GM21786 (cell line): ENCODE measurements around the gene MOV10L1.
"Not testable (repeated sequence)": the region's sequence is repeated elsewhere in the genome, so short reads cannot be mapped to it uniquely, and the experiment has no call there.

Source experiments
- ATAC-seq: cut with Tn5 transposase; IDR thresholded peaks from one replicate; pipeline ENCODE4 v1.9.1; 2021; ENCODE audit not compliant: unreplicated experiment

Gene MOV10L1

DNA sequence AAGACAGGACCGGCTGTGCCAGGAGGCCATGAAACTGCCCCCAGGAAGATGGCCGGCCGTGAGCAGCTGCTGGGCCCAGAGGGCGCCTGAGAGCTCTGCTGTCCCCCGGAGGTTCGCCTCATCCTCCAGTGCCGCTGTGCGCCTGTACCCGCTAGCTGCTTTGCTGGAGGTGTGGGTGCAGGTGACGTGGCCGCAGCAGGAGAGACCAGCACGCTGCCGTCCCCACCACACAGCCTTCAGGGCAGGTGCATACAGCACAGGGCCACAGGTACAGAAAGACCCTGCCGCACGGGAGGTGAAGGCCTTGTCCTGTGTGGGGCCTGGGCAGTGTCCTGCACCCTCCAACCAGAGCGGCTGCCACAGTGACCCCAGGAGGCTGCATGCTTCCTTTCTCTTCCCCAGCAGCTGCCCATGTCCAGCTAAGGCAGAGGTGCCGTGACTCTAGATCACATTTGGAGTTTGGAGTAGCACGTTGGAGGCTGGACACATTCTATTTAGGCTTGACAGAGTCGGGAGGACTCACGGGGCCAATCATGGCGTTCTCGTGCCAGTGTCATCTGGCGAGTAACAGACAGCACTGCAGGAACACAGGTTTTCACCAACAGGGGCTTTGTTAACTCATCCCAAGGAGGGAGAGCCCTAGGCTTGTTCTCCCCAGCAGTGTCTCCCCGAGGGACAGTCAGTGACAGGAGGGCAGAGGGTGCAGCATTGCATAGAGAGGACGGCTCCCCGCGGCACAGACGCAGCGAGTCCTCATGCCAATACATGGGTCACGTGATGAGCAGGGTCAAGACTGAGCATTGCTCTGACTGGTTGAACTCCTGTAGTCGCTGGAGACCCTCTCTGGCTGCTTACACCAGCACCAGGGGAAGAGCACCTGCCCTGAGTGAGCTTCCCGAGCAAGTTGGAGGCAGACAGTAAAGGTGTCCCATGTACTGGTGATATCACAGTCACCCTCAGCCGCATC is 62.0 kb downstream of the MOV10L1 start:
- no peak for ATAC-seq

DNA sequence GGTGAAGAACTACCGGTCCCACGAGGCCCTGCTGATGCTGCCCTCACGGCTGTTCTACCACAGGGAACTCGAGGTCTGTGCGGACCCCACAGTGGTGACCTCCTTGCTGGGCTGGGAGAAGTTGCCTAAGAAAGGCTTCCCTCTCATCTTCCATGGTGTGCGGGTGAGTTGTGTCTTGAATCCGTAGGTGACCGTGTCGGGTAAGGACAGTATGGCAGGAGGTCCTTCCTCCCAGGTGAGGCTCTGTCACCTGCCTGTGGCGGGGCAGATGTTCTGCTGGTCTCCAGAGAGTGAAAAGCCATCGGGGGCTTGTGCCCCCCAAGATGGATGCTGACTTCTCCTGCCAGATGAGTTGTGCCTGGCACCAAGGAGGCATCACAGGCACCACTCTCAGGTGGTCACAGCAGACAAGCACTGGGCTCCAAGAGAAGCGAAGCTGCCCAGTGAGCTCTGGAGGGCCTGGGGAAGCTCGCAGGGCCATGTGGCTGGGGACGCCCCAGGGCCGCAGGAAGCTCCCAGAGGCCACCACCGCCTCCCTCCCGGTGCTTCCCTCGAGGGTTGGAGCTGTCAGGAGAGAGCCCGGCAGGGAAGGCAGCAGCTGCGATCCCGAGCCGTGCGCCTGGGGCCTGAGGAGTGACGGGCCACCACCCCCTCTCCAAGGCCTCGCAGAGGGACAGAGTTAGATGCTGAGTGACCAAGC is 63.4 kb downstream of the MOV10L1 start:
- ATAC-seq, result no peak

DNA sequence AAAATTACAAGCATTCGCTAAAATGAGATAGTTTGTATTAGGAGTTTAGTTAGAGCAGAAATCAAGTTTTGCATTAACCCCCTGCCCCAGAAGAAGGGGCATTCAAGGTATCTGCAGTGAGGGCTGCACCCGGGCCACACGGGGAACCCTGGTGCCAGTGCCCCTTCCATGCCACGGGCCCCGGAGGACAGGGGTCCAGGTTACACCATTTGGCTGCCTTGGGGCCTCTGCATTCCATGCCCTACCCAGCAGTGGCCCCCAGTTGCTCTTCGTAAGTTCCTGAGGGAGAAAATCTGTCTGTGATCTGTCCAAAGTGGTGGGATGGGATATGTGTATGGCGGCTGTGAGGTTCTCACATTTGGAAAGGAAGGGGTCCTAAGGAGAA is 63.9 kb downstream of the MOV10L1 start:
- no peak for ATAC-seq

DNA sequence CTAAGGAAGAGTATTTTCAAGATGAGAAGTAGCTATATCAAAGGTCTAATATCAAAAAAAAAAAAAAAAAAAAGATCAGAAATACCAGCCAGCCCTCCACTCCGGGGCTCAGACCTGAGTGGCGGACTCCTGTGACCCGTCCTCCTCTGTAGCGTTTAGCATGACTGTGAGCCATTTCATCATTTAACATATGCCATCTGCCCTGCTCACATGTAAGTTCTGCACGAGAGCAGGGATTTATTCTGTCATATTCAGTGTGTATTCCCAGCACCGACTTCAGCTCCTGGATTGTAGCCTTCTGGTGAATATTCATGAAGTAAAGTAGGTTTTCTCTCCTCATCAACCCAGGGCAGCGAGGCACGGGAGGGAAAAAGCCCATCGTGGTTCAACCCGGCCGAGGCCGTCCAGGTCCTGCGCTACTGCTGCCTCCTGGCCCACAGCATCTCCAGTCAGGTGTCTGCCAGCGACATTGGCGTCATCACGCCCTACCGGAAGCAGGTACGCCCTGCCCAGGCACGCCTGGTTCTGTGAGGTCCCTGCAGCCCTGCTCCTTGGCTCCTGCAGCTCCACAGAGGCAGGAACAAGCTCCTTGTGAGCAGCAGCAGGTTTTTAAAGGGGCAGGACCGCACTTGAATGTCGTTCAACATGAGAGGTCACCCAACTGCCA is 68.0 kb downstream of the MOV10L1 start:
- no peak for ATAC-seq

DNA sequence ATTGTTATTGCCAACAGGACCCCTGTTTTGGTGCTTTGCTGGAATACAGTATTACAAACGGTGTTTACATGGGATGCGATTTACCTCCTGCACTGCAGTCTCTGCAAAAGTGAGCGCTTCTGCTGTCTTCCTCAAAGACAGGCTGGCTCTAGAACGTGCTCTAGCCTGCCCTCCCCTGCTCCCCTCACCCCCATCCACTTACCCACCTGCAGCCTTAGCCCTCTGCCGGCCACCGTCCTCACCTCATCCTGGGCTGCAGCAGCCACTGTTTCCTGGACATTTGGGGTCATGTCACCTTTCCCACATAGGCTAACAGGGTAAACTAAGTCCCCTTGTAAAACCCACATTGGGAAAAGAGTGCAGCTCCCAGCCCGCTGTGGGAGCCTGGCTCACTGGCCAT is 71.1 kb downstream of the MOV10L1 start:
- no peak for ATAC-seq

DNA sequence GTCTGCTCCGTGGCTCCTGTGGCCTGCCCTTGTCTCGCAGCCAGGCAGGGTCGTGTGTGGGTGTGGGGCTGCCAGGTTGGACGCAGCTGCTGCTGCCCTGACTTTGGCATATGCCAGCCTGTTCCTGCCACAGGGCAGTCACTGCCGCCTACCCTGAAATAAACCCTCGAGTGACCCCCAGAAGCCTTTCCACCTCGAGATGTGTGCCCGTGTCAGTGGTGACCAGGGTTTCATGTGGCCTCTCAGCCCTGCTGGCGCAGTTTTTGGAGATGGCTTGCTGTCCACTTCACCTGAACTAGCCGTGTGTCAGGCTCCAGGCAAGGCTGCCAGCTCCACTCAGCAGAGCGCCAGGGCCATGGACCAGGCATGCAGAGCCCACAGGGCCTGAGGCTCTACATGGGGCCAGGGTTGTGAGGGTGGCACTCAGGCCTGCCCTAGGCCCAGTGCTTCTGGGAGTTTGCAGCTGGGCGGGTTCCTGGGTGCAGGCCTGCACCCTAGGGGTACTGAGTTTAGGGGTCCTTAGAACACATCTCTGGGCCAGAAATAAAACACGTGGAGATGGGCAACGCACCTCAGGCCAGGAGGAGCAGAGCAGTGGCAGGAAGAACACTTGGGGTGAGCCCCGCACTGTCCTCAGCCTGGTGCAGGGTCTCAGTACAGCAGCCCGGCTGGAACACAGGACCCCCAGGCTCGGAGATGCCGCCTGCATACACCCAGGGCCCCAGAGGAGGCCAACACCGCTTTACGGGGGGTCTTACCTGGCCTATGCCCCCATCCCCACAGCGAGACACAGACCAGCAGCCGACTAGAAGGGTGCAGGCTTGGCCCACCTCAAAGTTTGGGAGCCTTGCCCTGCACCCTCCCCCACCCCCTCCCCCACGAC is 71.9 kb downstream of the MOV10L1 start:
- ATAC-seq, result no peak

DNA sequence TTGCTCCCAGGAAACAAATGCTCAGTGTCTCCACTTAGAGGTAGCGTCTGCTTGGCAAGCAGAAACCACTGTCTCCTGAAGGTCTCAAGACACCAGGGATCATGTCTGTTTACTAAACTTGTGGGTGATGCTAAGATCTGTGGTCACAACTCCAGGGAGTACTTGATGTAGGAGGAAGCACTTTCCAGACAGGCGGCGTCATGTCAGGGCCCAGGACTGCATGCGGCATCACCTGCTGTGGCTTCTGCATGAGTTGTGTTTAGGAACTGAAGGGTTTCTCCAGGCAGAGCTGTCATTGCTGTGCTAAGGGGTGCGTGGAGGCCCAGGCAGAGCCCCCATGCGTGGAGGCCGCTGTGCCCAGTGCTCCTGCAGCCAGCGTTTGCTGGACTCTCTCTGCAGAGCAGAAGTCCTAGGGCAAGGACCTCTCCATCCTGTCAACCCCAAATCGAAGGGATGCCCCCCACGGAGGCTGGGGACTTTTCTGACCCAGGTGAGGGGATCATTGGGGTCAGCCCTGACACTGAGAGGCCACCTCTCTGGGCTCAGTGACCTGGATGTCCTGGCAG is 72.7 kb downstream of the MOV10L1 start:
- ATAC-seq, result no peak

DNA sequence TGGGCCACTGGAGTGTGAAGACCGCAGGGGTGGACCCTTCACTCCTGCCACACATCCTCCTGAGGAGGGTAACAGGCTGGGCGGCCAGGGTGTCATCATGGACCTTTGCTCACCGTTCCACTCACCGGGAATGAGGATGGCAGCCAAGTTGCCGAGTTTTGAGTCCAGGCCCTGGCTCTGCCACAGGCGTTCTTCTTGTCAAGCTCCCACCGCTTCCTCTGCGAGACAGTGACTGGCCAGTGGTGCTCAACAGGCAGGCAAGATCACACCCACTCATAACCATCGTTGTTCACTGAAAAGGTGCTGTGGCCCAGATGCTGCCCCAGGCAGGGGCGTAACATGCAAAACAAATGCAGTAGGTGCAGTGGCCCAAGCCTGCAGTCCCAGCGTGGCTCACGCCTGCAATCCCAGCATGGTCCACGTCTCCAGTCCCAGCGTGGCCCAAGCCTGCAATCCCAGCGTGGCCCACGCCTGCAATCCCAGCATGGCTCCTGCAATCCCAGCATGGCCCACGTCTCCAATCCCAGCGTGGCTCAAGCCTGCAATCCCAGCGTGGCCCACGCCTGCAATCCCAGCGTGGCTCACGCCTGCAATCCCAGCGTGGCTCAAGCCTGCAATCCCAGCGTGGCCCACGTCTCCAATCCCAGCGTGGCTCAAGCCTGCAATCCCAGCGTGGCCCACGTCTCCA is 75.8 kb downstream of the MOV10L1 start:
- no peak for ATAC-seq

DNA sequence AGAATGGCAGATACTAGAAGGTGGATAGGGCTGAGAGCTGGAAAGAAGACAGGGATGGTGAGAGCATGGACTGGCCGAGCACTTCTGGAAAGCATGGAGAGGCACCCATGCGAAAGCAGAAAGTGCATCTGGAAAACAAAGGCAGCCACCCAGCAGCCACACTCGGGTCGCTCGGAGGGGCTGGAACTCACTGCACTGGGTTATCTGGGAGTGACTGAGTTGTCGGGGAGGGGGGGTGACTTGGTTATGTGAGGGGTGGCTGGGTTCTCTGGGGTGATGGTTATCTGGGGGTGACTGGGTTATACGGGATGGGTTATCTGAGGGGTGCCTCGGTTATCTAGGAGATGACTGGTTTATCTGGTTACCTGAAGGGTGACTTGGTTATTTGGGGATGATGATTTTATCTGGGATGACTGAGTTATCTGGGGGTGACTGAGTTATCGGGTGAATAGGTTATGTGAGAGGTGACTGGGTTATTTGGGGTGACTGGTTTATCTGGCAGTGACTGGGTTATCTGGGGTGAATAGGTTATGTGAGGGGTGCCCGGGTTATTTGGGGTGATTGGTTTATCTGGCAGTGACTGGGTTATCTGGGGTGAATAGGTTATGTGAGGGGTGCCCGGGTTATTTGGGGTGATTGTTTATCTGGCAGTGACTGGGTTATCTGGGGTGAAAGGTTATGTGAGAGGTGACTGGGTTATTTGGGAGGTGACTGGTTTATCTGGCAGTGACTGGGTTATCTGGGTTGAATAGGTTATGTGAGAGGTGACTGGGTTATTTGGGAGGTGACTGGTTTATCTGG is 78.1 kb downstream of the MOV10L1 start:
- ATAC-seq, result no peak

DNA sequence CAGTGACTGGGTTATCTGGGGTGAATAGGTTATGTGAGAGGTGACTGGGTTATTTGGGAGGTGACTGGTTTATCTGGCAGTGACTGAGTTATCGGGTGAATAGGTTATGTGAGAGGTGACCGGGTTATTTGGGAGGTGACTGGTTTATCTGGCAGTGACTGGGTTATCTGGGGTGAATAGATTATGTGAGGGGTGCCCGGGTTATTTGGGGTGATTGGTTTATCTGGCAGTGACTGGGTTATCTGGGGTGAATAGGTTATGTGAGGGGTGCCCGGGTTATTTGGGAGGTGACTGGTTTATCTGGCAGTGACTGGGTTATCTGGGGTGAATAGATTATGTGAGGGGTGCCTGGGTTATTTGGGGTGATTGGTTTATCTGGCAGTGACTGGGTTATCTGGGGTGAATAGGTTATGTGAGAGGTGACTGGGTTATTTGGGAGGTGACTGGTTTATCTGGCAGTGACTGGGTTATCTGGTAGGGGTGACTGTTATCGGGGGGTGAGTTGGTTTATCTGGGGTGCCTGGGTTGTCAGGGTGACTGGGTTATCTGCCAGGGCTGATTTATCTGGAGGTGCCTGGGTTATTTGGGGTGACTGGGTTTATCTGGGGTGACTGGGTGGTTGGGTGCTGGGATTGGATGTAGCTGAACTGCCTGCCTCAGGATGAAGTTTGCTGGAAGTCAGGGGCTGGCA is 78.8 kb downstream of the MOV10L1 start:
- not testable (repeated sequence) for ATAC-seq

DNA sequence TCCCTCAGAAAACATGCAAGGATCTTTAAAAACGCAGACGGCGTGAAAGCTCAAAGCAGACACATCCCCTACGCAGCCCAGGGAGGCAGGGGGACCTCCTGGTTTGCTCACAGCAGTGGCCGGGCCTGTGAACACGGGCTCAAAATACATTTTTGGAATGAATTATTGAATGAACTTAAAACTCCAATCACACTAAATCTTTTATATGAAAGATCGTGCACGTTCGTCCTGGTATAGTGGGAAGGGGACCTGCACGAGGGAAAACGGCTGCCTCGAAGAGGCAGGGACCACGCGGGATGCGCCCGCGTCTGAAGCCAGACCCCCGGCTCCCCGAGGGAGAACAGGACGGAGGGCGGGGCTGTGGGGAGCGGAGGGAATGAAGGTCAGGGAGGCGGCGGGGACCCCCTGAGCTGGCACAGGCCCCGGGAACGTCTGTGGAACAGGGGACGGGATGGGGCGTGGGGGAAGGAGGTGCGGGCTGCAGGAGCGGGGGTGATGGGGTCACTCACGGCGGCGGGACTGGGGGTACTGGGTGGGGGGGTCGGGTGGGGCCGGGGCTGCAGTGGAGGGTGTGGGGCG is 79.5 kb downstream of the MOV10L1 start:
- no peak for ATAC-seq

DNA sequence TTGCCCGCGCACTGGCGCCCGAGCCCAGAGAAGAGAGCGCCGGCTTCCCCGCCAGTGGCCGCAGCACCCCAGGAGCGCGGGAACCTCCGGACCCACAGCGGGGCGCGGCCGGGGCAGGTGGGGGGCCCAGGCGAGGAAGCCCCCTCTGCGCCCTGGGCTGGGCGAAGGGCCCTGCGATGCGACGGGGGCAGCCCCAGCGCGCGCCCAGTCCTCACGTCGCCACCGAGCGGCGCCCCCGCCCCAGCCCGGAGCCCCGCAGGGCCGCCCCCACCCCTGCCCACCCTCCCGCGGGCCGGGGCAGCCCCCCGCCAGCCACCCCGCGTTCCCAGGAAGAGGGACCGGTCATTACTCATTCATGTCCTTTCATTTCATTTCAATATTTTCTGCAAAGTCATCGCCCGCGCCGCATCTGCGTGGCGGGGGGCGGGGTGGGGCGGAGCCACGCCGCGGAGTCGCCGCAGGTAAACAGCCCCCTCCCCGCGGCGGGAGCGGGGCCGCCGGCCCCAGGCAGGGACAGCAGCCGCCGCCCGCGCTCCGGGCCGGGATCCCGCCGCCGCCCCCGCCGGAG is 80.1 kb downstream of the MOV10L1 start:
- ATAC-seq, result no peak

DNA sequence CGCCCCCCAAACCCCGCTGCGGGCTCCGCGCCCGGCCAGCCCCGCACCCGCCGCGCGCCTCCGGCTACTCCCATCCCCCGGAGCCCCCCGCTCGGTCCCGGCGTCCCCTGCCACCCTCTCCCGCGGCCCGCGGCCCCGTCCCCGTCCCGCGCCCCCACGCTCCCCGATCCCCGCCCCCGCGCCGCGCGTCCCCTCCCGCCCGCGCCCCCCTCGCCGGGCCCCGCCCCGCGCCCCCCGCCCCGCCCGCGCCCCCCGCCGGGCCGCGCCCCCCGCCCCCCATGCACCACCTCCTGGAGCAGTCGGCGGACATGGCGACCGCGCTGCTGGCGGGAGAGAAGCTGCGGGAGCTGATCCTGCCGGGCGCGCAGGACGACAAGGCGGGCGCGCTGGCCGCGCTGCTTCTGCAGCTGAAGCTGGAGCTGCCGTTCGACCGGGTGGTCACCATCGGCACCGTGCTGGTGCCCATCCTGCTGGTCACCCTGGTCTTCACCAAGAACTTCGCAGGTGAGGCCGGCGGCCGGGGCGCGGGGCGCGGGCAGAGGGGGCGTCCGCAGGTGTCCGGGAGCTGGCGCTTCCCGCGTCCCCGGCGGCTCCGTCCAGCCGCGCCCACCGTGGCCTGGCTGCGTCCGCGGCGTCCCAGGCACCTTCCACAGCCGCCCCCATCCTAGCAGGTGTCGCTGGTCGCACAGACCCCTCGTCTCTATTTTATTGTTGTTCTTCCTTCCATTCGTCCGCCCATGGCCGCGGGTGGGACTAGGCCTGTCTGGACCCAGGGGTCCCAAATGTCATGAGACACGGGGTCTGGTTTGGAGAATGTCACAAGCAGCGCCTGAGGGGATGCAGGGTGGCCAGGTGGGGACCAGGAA is 80.9 kb downstream of the MOV10L1 start, which contains the start of gene PANX2:
PANX2 (plus strand) TSS at position 279 of the 866 bp plus-strand sequence; CDS start at position 279, 0 bp downstream.
- no peak for ATAC-seq

DNA sequence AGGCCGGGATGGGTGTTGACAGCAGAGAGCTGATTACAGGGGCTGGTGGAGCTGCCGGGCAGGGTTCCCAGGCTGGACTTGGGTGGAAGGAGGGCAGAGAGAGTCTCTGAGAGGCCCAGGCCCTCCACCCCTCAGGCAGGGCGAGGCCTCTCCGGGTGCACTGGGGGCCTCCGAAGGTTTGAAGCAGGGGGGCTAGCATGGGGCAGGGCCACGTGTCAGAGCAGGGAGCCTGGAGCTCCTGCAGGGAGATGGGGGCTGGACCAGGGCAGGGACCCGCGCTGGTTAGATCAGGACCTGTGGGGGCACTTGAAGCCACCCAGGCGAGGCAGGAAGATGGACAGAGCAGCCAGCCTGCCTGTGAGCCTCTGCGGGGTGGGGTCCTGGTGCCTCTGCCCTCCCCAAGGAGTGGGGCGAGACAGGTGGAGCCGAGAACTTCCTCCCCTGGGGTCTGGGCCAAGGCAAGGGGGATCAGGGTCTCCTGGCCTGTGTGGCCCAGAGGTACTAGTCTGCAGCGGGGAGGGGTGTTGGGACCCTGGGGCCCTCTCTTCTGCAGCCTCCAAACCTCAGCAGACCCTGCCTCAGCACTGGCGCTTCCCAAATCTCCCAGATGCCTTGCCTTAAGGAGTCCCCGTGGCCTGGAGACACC is 81.6 kb downstream of the MOV10L1 start:
- ATAC-seq, result no peak

DNA sequence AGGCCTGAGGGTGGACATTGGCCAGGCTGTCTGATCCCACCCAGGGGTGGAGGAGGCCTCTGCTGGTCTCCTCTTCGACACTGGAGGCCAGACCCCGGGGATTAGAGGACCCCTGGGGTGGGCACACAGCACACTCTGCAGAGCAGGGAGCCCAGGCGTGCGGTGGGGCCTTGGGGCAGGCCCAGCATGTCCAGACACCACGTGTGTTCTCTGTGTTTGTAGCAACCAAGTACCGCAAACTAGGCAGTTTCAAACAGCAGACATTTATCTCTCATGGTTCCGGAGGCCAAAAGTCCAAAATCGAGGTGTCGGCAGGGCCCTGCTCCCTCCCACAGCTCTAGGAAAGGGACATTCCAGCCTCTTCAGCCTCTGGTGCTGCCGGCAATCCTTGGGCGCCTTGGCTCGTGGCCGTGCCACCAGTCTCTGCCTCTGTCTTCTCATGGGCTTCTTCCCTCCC is 82.2 kb downstream of the MOV10L1 start:
- ATAC-seq, result no peak
